Adipocyte (in vitro differentiated cells): Measurements from ENCODE around the gene CCDC91.
A peak's percentile ranks its signal among the peaks of the same experiment; 100 is the strongest.

Source experiments
- DNase-seq: peaks from one replicate; pipeline ENCODE4 v3.0.0-alpha.2; 2015; ENCODE audit warnings: low read depth
- H3K27me3 ChIP-seq: replicated peaks from 2 replicates; pipeline ENCODE4 v1.7.0; 2013; ENCODE audit warnings: mild to moderate bottlenecking, low read length, moderate library complexity; ENCODE audit not compliant: control insufficient read depth, insufficient read depth
- H3K36me3 ChIP-seq: 2 replicates; pipeline ENCODE4 v1.7.0; 2013; ENCODE audit warnings: low read length, mild to moderate bottlenecking, moderate library complexity; ENCODE audit not compliant: control insufficient read depth, insufficient read depth, severe bottlenecking
- H3K4me1 ChIP-seq: 2 replicates; pipeline ENCODE4 v1.7.0; 2013; ENCODE audit warnings: mild to moderate bottlenecking, low read length, moderate library complexity; ENCODE audit not compliant: control insufficient read depth, insufficient read depth
- H3K4me3 ChIP-seq: 2 replicates; pipeline ENCODE4 v1.7.0; 2013; ENCODE audit warnings: mild to moderate bottlenecking, low read length, moderate library complexity
- H3K9ac ChIP-seq: 2 replicates; pipeline ENCODE4 v1.7.0; 2013; ENCODE audit warnings: mild to moderate bottlenecking, low read length, moderate library complexity
- H3K9me3 ChIP-seq: 2 replicates; pipeline ENCODE4 v1.7.0; 2013; ENCODE audit warnings: mild to moderate bottlenecking, low read length, moderate library complexity; ENCODE audit not compliant: control insufficient read depth

The CCDC91 gene

GRCh38 chr12:28292699-28293098, 102.4 kb downstream of the CCDC91 start:
- no peaks in the 10 kb centered on the region for H3K4me1 ChIP-seq
- H3K9ac ChIP-seq = no peak overlapping the region
- H3K4me3 ChIP-seq = no peak overlapping the region
- DNase-seq = no peak
- H3K9me3 ChIP-seq = peaks cover 28% of the 10 kb centered on the region
- H3K27me3 ChIP-seq = no peaks in the 10 kb centered on the region
- H3K36me3 ChIP-seq = peaks cover 12% of the 10 kb centered on the region

GRCh38 chr12:28294300-28294699, 104.0 kb downstream of the CCDC91 start:
- Histone ChIP-seq H3K9me3 (peaks cover 23% of the 10 kb centered on the region), H3K27me3 (no peaks in the 10 kb centered on the region), H3K9ac (no peak overlapping the region), H3K36me3 (peaks cover 12% of the 10 kb centered on the region), H3K4me1 (no peaks in the 10 kb centered on the region), H3K4me3 (no peak overlapping the region)
- no peak for DNase-seq

- no peaks in the 10 kb centered on the region for H3K27me3 ChIP-seq
- H3K36me3 ChIP-seq = peaks cover 12% of the 10 kb centered on the region
- H3K9me3 ChIP-seq = peaks cover 7% of the 10 kb centered on the region
- DNase-seq = no peak
- H3K4me1 ChIP-seq = no peaks in the 10 kb centered on the region
- no peak overlapping the region for H3K4me3 ChIP-seq
- no peak overlapping the region for H3K9ac ChIP-seq
Measured at GRCh38 chr12:28296287-28296686, 106.0 kb downstream of the CCDC91 start.

- no peaks in the 10 kb centered on the region for H3K27me3 ChIP-seq
- DNase-seq = no peak
- H3K4me3 ChIP-seq = no peak overlapping the region
- no peak overlapping the region for H3K9ac ChIP-seq
- peaks cover 15% of the 10 kb centered on the region for H3K36me3 ChIP-seq
- H3K4me1 ChIP-seq = no peaks in the 10 kb centered on the region
- no peaks in the 10 kb centered on the region for H3K9me3 ChIP-seq
Measured at GRCh38 chr12:28303192-28303591, 112.9 kb downstream of the CCDC91 start.

- no peak for DNase-seq
- H3K4me1 ChIP-seq = no peaks in the 10 kb centered on the region
- H3K36me3 ChIP-seq = peaks cover 27% of the 10 kb centered on the region
- no peaks in the 10 kb centered on the region for H3K9me3 ChIP-seq
- H3K4me3 ChIP-seq = no peak overlapping the region
- H3K9ac ChIP-seq = no peak overlapping the region
- no peaks in the 10 kb centered on the region for H3K27me3 ChIP-seq
Measured at GRCh38 chr12:28306535-28306934, 116.3 kb downstream of the CCDC91 start.

GRCh38 chr12:28308891-28309290, 118.6 kb downstream of the CCDC91 start:
- no peak overlapping the region for H3K9ac ChIP-seq
- no peak for DNase-seq
- peaks cover 27% of the 10 kb centered on the region for H3K36me3 ChIP-seq
- H3K4me1 ChIP-seq = no peaks in the 10 kb centered on the region
- no peaks in the 10 kb centered on the region for H3K27me3 ChIP-seq
- H3K9me3 ChIP-seq = no peaks in the 10 kb centered on the region
- H3K4me3 ChIP-seq = no peak overlapping the region

GRCh38 chr12:28313631-28314030, 123.4 kb downstream of the CCDC91 start:
- Histone ChIP-seq H3K27me3 (no peaks in the 10 kb centered on the region), H3K9me3 (peaks cover 14% of the 10 kb centered on the region), H3K36me3 (peaks cover 15% of the 10 kb centered on the region), H3K4me3 (no peak overlapping the region), H3K9ac (no peak overlapping the region), H3K4me1 (no peaks in the 10 kb centered on the region)
- peak; percentile 39 for DNase-seq

GRCh38 chr12:28316049-28316448, 125.8 kb downstream of the CCDC91 start:
- Histone ChIP-seq H3K4me1 (no peaks in the 10 kb centered on the region), H3K4me3 (peak overlapping the region; percentile 30), H3K36me3 (peaks cover 7% of the 10 kb centered on the region), H3K9ac (no peak overlapping the region), H3K27me3 (no peaks in the 10 kb centered on the region), H3K9me3 (peaks cover 14% of the 10 kb centered on the region)
- DNase-seq = no peak

GRCh38 chr12:28318273-28318672, 128.0 kb downstream of the CCDC91 start:
- H3K9ac ChIP-seq = no peak overlapping the region
- H3K4me3 ChIP-seq = no peak overlapping the region
- H3K9me3 ChIP-seq = peaks cover 14% of the 10 kb centered on the region
- no peaks in the 10 kb centered on the region for H3K4me1 ChIP-seq
- DNase-seq = no peak
- H3K36me3 ChIP-seq = peaks cover 7% of the 10 kb centered on the region
- H3K27me3 ChIP-seq = no peaks in the 10 kb centered on the region

GRCh38 chr12:28320353-28320752, 130.1 kb downstream of the CCDC91 start:
- peaks cover 7% of the 10 kb centered on the region for H3K36me3 ChIP-seq
- peaks cover 14% of the 10 kb centered on the region for H3K9me3 ChIP-seq
- H3K9ac ChIP-seq = no peak overlapping the region
- no peak for DNase-seq
- H3K27me3 ChIP-seq = no peaks in the 10 kb centered on the region
- H3K4me1 ChIP-seq = no peaks in the 10 kb centered on the region
- no peak overlapping the region for H3K4me3 ChIP-seq

- Histone ChIP-seq H3K4me3 (no peak overlapping the region), H3K27me3 (no peaks in the 10 kb centered on the region)
Measured at GRCh38 chr12:28327722-28328121, 137.5 kb downstream of the CCDC91 start.

GRCh38 chr12:28328967-28329366, 138.7 kb downstream of the CCDC91 start:
- H3K9me3 ChIP-seq = no peaks in the 10 kb centered on the region
- no peaks in the 10 kb centered on the region for H3K4me1 ChIP-seq
- DNase-seq = no peak
- no peaks in the 10 kb centered on the region for H3K27me3 ChIP-seq
- H3K36me3 ChIP-seq = no peaks in the 10 kb centered on the region
- H3K4me3 ChIP-seq = no peak overlapping the region
- H3K9ac ChIP-seq = no peak overlapping the region

More at GRCh38 chr12:28327722-28328121, 137.5 kb downstream of the CCDC91 start:
- Histone ChIP-seq H3K9me3 (no peaks in the 10 kb centered on the region), H3K4me1 (no peaks in the 10 kb centered on the region), H3K36me3 (no peaks in the 10 kb centered on the region), H3K9ac (no peak overlapping the region)
- no peak for DNase-seq
